Spleen (tissue), 11 donors: Measurements from ENCODE around the gene PERCC1. TPM values are rescaled to one million over a fixed set of nuclear protein-coding genes. Genes with fewer than 3 reads are reported as not detected.

Experiments
- DNase-seq: peaks from one replicate; pipeline ENCODE4 v3.0.0-alpha.2; 2020
- H3K27ac ChIP-seq, 8 donors: fragments of 200-600 bp; sonication (generic) in 7 of 8; 1 replicate in 4 of 8; 2 replicates in 4 of 8; pipeline versions ENCODE4 v1.5.0 to v1.8.0; 2016 to 2021; ENCODE audit warnings: inconsistent platforms in 4 of 8, mild to moderate bottlenecking in 4 of 8, moderate library complexity in 1 of 8
- H3K27me3 ChIP-seq, 7 donors: fragments of 200-600 bp; sonication (generic) in 6 of 7; replicated peaks in 1 of 7; 1 replicate in 4 of 7; 2 replicates in 3 of 7; pipeline versions ENCODE4 v1.5.0 to v1.8.0; 2016 to 2021; ENCODE audit warnings: inconsistent platforms in 3 of 7, mild to moderate bottlenecking in 1 of 7
- H3K36me3 ChIP-seq, 6 donors: fragments of 200-600 bp; sonication (generic) in 5 of 6; 1 replicate in 4 of 6; 2 replicates in 2 of 6; pipeline versions ENCODE4 v1.5.0 to v1.8.0; 2016 to 2021; ENCODE audit warnings: inconsistent platforms in 2 of 6
- H3K4me1 ChIP-seq, 6 donors: fragments of 200-600 bp; sonication (generic) in 5 of 6; 1 replicate in 3 of 6; 2 replicates in 3 of 6; pipeline versions ENCODE4 v1.5.0 to v1.8.0; 2016 to 2021; ENCODE audit warnings: inconsistent platforms in 3 of 6
- H3K4me3 ChIP-seq, 8 donors: fragments of 200-600 bp; sonication (generic) in 7 of 8; 1 replicate in 4 of 8; 2 replicates in 4 of 8; pipeline versions ENCODE4 v1.5.0 to v1.8.0; 2016 to 2021; ENCODE audit warnings: inconsistent platforms in 4 of 8, mild to moderate bottlenecking in 4 of 8, moderate library complexity in 2 of 8
- H3K9me3 ChIP-seq, 8 donors: fragments of 200-600 bp; sonication (generic) in 7 of 8; 1 replicate in 4 of 8; 2 replicates in 4 of 8; pipeline versions ENCODE4 v1.5.0 to v1.8.0; 2016 to 2021; ENCODE audit warnings: inconsistent platforms in 4 of 8
- CTCF ChIP-seq, 11 experiments: fragments of 200-600 bp in 7 of 11; fragments of 450-650 bp in 4 of 11; sonication (generic) in 4 of 11; IDR thresholded peaks in 8 of 11; conservative IDR thresholded peaks in 3 of 11; 1 replicate in 7 of 11; 2 replicates in 4 of 11; pipeline versions ENCODE4 v1.4.0 to v1.8.0; 2016 to 2021; ENCODE audit warnings: antibody characterized with exemption in 11 of 11, inconsistent platforms in 4 of 11, mild to moderate bottlenecking in 1 of 11
- POLR2A ChIP-seq, 3 donors: fragments of 450-650 bp; IDR thresholded peaks; one replicate each; pipeline ENCODE4 v1.5.1; 2017; ENCODE audit warnings: antibody characterized with exemption in 3 of 3, mild to moderate bottlenecking in 1 of 3
- POLR2AphosphoS5 ChIP-seq, 3 donors: sonication (generic); formaldehyde crosslinking; IDR thresholded peaks; one replicate each; pipeline ENCODE4 v1.5.1; 2017; ENCODE audit warnings: antibody characterized with exemption in 3 of 3
- WGBS, 5 donors: extraction: QIAGEN DNeasy Blood & Tissue Kit in 3 of 5; methylation state at CpG; one replicate each; pipeline versions ENCODE4 v1.1.5 to v1.1.7; 2013 to 2018; 5-methylcytosine and 5-hydroxymethylcytosine counted together
- intact Hi-C: fragments of 100-400 bp; cut with DNase I; formaldehyde crosslinking; loops from one replicate; pipeline ENCODE4 v1.15.0; 2023; ENCODE audit warnings: low total_unique reads
- polyA plus RNA-seq, 3 donors: library from polyadenylated mRNA; stranded (reverse); fragments of 200-250 nt; gene quantifications; one replicate each; pipeline ENCODE4 v1.2.1, GENCODE V29; 2013
- total RNA-seq, 7 donors: library from RNA; depleted of rRNA in 3 of 7; stranded (reverse); fragments of >200 nt in 3 of 7; fragmentation: NEBNext Ultra II Directional in 4 of 7; extraction: Animal tissue kit (Norgen Biotek cat#: 25700) in 4 of 7; gene quantifications; one replicate each; pipeline versions ENCODE4 v1.1.0 to v1.2.1, GENCODE V29; 2016 to 2021
- donor health status: healthy with polysubstance abuse.
- donor health status: DM: no; HTN: no; CAD: no; lungs with moderate emphysema.
- donor health status: DM: no; HTN: no; CAD: no.
- donor health status: Bipolar disorder and iron deficiency.
- donor health status: healthy.
- donor health status: DM: no; HTN: no; CAD: no.
- donor health status: DM: yes; HTN: yes; CAD: no.

The PERCC1 gene
- total and polyA plus RNA-seq, 10 donors, result 0.11 to 1.3 (median 0.73) TPM; not detected in 7

GRCh38 chr16:1385232-1385631 lies 45.6 kb upstream of the PERCC1 start:
- 92 to 97% (median 97%) methylated on average over 28 to 39 of the region's 39 CpGs for WGBS, 5 donors
- H3K36me3 ChIP-seq, result peaks cover 0 to 100% (median 76%) of the 10 kb centered on the region in 6 donors
- H3K4me1 ChIP-seq, result peaks cover 0 to 2% (median 1%) of the 10 kb centered on the region in 6 donors
- TF ChIP-seq POLR2A (IDR thresholded peaks at IDR 0.05) (no peak), POLR2AphosphoS5 (IDR thresholded peaks at IDR 0.05) (peak in 1 of 3 donors; percentile 13)
- no peak overlapping the region for H3K27ac ChIP-seq
- no peaks in the 10 kb centered on the region for H3K9me3 ChIP-seq
- no peak overlapping the region for H3K4me3 ChIP-seq
- intact Hi-C loops, result no loop called here
- H3K27me3 ChIP-seq, result no peaks in the 10 kb centered on the region
- no peak for DNase-seq

DNA sequence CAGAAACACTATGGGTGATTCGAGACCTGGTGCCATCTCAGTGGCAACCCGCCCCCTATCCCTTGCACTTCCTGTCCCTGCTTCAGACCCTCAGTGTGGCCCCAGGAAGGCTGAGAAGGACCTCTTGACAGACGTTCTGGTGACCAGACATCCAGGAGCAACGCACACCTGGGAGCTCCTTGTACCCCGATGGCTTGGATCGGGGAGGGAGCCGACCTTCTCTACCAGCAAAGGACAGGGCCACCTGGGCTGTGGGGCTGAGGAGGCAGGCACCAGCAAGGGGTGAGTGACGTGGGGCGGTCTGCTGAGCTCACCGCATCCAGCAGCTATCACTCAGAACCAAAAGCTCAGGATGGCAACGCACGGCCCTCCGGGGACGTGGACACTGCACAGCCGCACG lies 43.5 kb upstream of the PERCC1 start:
- intact Hi-C loops, result no loop called here
- H3K4me3 ChIP-seq, result no peak overlapping the region
- H3K27ac ChIP-seq, result no peak overlapping the region
- H3K9me3 ChIP-seq, result no peaks in the 10 kb centered on the region
- H3K27me3 ChIP-seq, result no peaks in the 10 kb centered on the region
- no peak for DNase-seq
- 86 to 95% (median 92%) methylated on average over 14 to 16 of the region's 16 CpGs for WGBS, 5 donors
- TF ChIP-seq POLR2AphosphoS5 (IDR thresholded peaks at IDR 0.05), result peak in 2 of 3 donors; percentile 5 to 28
- TF ChIP-seq CTCF (IDR thresholded peaks at IDR 0.05 in 8 of 11, conservative IDR thresholded peaks at IDR 0.05 in 3 of 11), result no peak
- peaks cover 0 to 100% (median 81%) of the 10 kb centered on the region in 6 donors for H3K36me3 ChIP-seq
- no peaks in the 10 kb centered on the region for H3K4me1 ChIP-seq

DNA sequence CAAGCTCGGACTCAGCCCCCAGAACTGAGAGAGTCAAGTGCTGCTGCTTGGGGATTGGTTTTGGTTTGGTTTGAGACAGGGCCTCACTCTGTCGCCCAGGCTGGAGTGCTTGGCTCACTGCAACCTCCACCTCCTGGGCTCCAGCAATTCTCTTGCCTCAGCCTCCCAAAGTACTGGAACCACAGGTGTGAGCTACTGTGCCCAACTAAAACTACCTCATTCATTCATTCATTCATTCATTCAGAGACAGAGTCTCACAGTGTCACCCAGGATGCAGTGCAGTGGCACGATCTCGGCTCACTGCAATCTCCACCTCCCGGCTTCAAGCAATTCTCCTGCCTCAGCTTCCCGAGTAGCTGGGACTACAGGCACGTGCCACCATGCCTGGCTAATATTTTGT lies 41.1 kb upstream of the PERCC1 start:
- Histone ChIP-seq H3K4me1 (no peaks in the 10 kb centered on the region), H3K36me3 (peaks cover 0 to 100% (median 82%) of the 10 kb centered on the region in 6 donors), H3K4me3 (no peak overlapping the region), H3K9me3 (no peaks in the 10 kb centered on the region), H3K27me3 (no peaks in the 10 kb centered on the region), H3K27ac (no peak overlapping the region)
- TF ChIP-seq POLR2A (IDR thresholded peaks at IDR 0.05) (no peak), CTCF (IDR thresholded peaks at IDR 0.05 in 8 of 11, conservative IDR thresholded peaks at IDR 0.05 in 3 of 11) (no peak), POLR2AphosphoS5 (IDR thresholded peaks at IDR 0.05) (no peak)
- intact Hi-C loops, result no loop called here
- no peak for DNase-seq
- 87 to 95% (median 92%) methylated on average over 7 of the region's 7 CpGs for WGBS, 5 donors

DNA sequence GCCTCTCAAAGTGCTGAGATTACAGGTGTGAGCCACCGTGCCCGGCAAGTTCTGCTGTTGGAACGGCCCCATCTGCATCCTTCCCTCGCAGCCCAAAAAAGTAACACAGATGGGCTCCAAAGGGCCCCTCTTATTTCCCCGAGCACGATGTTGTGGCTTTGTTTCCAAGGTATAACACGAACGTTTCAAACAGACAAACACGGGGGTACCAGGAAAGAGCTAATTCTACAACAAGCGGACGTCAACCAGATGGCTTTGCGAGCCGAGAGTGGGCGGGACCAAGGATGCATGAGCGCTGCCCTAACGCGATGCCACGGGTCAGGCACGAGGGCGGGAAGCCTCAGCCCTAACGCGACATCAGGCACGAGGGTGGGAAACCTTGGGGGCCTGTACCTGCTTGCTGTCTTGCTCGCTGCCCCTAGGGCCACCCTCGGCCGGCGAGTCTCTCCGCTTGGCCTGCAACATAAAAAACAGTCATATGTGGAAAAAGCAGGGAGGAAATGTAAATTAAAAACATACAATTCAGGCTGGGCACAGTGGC lies 40.6 kb upstream of the PERCC1 start:
- H3K4me3 ChIP-seq, result no peak overlapping the region
- H3K4me1 ChIP-seq, result no peaks in the 10 kb centered on the region
- H3K27me3 ChIP-seq, result no peaks in the 10 kb centered on the region
- WGBS, 5 donors, result 61 to 73% (median 72%) methylated on average over 27 to 28 of the region's 28 CpGs
- intact Hi-C loops, result no loop called here
- peaks cover 0 to 100% (median 79%) of the 10 kb centered on the region in 6 donors for H3K36me3 ChIP-seq
- DNase-seq, result no peak
- TF ChIP-seq CTCF (IDR thresholded peaks at IDR 0.05 in 8 of 11, conservative IDR thresholded peaks at IDR 0.05 in 3 of 11), result no peak
- peak in 2 of 3 donors; percentile 13 to 44 for TF ChIP-seq POLR2AphosphoS5 (IDR thresholded peaks at IDR 0.05)
- TF ChIP-seq POLR2A (IDR thresholded peaks at IDR 0.05), result no peak
- no peaks in the 10 kb centered on the region for H3K9me3 ChIP-seq
- H3K27ac ChIP-seq, result no peak overlapping the region
